GM19395 (cell line): ENCODE results near the gene THYN1.
A peak's percentile ranks its signal among the peaks of the same experiment; 100 is the strongest.
"Not testable (repeated sequence)": the region's sequence is repeated elsewhere in the genome, so short reads cannot be mapped to it uniquely, and the experiment has no call there.

ENCODE experiments used
- ATAC-seq: cut with Tn5 transposase; IDR thresholded peaks from one replicate; pipeline ENCODE4 v1.9.1; 2021; ENCODE audit warnings: mild to moderate bottlenecking, moderate library complexity; ENCODE audit not compliant: unreplicated experiment

The THYN1 gene

DNA sequence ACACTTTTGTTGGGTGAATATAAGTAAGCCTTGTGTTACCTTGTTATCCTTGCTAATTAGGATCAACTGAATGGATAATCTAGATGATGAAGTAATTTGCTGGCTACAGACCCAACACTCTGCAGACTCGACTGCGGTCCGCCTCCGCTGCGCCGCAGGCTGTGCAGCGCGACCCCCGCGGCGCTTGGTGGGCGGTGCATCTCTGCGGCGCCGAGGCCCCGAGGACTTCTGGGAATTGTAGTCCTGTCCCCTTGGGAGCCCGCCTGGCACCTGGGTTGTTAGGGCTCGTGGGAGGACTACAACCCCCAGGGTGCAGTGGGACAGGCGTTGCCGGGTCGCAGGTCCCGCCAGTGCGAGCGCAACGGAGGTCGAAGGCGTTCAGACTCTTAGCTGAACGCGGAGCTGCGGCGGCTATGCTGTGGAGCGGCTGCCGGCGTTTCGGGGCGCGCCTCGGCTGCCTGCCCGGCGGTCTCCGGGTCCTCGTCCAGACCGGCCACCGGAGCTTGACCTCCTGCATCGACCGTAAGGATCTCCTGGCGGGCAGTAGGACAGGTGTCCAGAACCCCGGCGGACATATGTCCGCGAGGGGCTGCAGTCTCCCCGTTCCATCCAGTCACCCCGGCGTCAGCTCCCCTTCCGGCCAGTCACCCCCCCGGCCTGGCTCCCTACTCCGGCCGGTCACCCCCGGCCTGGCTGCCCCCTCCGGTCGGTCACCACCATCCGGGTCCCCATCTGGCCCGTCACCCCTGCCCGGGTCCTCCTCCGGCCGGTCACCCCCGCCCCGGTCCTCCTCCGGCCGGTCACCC, at the start of gene THYN1, which contains the start of gene ACAD8:
THYN1 (minus strand) TSS at position 165 of the 806 bp plus-strand sequence. CDS start 470 bp downstream, outside the sequence.
ACAD8 (plus strand) TSS at position 381 of the 806 bp plus-strand sequence; CDS start at position 414, 33 bp downstream.
- ATAC-seq: peak; percentile 98

DNA sequence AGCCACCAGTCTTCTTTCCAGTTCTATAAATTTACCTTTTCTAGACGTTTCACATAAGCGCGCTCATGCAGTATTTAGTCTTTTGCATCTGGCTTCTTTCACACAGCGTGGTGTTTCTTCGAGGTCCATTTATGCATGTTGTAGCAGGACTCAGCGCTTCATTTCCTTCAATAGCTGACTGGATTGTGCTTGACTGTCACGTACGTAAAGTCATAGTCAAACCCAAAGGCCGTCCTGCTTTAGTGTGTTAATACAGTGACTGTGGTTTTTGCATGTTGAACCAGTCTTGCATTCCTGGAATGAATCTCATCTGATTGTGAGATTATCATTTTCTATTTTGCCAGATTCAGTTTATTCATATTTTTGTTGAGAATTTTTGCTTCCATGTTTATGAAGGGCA, 41.5 kb upstream of the THYN1 start:
- ATAC-seq: no peak

DNA sequence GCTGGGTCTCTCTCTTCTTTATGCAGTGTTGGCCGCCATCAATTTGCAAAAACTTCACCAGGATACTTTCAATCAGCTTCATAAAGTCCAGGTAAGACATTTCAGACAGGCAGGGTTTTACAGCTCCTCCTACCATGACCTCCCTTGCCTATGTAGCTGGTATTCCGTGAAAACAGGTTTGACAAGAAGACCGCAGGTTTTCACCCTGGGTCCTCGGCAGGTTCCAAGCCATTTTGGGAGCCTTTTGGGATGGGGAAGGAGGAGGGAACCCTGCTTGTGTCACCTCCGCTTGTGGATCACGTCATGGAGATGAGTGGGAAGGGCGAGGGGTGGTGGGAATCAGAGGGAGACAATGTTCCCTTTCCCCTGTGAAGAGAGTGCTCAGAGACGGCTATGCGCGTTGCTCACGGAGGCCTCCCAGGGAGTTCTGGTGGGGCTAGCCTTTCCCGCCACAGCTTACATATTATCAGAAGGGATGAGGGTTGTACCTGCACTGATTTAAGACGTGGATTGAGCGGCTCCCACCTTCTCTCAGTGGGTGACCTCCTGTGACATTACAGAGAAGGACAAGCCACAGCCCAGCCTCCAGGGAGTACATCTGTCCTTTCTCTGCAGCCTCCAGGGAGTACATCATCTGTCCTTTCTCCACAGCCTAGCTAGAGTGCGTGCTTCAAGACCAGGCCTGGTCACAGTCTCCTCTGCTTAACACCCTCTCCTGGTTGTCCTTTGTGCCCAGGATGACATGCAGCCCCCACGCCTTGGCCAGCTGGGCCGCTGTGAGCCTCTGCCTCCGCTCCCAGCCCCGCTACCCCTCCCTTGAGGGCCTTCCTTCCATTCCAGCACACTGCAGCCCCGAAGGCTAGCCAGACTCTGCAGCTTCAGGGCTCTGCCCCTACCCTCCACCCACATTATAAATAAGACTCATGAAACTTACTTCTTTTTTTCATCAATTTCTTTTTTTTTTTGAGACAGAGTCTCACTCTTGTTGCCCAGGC, 40.3 kb upstream of the THYN1 start:
- ATAC-seq: no peak

DNA sequence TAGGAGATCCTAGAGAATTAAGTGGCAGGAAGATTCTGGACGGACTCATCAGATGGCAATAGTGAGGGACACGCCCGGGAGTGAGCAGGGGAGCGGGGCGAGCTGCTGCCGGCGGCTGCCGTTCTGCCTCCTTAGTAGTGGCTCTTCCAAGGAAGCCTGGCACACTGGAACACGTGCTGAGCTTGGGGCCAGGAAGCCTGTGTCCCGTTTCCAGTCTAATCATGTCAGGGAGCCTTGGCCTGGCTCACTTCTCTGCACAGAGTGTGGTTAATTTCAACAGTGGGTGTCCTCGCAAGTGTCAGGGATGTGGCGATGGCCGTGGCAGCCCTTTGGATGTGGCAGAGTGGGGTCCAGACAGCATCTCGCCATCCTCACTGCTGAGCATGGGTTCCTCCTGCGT, 39.5 kb upstream of the THYN1 start:
- no peak for ATAC-seq

DNA sequence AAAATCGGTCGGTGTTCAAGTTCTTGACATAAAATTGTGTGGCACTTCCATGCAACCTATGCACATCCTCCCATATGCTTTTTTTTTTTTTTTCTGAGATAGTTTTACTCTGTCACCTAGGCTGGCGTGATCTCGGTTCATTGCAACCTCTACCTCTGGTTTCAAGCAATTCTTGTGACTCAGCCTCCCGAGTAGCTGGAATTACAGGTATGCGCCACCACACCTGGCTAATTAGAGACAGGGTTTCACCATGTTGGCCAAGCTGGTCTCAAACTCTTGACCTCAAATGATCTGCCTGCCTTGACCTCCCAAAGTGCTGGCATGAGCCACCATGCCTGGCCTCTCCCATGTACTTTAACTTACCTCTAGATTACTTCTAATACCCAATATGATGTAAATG, 38.0 kb upstream of the THYN1 start:
- ATAC-seq: no peak

DNA sequence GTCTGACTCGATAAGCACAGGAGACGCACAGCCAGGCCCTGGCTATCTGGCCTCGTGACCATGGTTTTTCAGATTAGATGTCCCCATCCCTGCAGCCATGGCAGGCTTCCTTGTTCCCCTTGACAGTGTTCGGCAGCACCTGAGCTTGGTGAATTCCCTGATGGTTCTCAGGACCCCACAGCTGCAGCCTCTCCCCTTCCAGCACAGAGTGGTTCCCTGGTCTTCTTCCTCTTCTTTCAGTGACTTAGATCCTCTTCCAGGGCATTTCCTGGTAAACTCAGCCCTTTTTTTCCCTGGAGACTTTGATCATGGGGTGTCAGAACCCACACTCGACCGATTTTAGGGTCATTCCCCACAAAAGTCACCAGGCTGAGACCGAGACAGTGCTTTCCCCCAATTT, 37.5 kb upstream of the THYN1 start:
- ATAC-seq: no peak

DNA sequence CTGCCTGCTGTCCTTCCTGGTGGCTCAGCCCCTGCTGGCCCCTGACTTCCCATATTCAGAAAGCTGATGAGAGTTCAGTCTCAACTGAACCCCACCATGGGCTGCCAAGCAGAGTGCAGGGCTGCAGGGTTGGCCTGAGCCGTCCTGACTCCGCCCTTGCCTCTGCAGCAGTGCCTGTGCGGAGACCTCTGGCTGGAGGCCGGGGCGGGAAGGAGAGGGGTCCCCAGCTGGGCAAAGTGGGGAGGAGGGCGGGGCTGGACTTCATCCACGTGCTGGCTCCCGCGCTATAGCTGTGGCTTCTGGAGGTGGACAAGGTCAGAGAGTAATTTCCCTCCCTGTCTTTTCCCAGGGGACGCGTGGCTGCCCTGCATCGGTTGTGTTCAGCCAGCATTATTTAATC, 36.6 kb upstream of the THYN1 start:
- no peak for ATAC-seq

DNA sequence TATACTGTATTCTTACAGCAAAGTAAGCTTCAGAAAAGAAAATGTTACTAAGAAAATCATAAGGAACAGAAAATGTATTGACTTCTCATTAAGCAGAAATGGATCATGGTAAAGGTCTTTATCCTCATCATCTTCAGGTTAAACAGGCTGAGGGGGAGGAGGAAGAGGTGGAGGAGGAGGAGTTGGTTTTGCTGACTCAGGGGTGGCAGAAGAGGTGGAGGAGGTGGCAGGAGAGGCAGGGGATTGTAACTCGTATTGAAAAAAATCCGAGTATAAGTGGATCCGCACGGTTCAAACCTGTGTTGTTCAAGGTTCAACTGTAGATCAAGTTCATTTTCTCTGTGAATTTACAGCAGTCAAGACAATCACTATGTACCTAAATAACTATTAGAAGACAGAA, 36.0 kb upstream of the THYN1 start:
- ATAC-seq: no peak

DNA sequence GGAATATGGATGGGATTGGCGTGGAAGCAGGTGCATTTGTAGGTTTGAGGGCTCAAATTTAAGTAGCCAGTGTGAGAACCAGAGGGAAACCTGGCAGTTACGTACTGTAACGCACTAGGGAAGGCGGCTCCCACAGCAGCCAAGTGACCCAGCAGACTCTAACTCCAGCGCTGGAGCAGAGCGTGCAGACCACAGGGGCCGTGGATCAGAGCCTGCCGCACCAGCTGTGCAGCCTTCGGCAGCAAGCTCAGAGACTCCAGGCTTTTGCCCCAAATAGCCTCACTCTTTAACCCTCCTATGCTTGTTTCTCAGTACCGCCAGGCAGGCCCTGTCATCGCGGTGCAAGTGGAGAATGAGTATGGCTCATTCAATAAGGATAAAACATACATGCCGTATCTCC, 35.3 kb upstream of the THYN1 start:
- ATAC-seq: no peak

DNA sequence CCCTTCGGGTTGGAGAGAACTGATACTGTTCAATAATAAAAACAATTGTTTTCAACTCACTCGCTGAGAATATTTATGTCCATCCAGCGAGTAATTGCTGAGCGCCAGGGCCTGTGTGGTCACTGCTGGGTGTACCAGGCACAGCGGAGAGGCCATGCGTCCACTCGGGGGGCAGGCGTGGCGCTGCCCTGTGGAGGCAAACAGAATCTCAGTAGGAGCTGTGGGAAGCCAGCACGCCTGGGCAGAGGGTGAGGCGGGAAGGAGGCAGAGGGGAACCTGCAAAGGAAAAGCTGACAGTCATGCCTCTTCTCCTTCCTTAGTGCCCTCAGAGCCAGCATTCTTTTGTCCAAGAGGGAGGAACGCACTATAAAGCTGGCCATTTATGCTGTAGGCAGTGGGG, 34.4 kb upstream of the THYN1 start:
- no peak for ATAC-seq

DNA sequence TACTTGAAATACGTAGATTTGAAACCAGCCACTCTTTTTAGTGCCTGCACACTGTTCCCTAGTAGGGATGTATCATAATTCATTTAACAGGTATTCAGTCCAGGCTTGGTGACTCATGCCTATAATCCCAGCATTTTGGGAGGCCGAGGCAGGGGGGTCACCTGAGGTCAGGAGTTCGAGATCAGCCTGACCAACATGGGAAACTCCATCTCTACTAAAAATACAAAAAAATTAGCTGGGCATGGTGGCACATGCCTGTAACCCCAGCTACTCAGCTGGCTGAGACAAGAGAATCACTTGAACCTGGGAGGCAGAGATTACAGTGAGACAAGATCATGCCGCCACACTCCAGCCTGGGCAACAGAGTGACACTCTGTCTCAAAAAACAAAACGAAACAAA, 31.2 kb upstream of the THYN1 start:
- not testable (repeated sequence) for ATAC-seq

DNA sequence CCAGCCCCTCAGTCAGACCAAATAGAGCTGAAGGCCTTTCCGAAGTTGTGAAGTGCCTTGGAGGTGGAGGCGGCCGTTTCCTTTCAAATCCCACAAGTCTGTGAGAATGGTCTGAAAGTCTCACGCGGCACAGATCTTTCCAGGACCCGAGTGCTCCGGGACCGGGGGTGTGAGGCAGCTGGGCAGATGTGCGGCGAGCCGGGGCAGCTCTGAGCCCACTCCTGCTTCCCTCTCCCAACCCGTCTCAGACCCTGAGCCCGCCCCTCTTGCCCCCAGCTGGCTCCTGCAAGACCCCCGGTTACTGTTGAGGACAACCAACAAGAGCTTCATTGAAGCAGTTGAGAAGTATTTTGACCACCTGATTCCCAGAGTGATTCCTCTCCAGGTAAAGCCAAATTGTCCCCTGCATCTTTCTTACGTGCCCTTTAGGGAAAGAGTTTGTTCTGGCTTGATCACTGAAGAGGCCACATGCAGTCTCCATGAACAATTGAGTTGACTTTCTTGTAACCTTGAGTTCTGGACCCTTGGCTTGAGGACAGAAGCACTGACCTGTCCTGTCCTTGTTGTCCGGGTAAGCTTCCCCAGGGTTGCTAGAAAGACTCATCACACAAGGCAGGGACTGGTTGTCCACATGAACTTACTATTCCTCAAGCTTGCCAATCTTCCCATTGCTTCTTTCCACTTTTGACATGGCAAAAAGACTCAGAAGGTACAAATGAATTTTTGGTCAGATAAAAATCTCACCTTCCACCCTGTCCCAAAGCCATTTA, 30.5 kb upstream of the THYN1 start:
- ATAC-seq: no peak

DNA sequence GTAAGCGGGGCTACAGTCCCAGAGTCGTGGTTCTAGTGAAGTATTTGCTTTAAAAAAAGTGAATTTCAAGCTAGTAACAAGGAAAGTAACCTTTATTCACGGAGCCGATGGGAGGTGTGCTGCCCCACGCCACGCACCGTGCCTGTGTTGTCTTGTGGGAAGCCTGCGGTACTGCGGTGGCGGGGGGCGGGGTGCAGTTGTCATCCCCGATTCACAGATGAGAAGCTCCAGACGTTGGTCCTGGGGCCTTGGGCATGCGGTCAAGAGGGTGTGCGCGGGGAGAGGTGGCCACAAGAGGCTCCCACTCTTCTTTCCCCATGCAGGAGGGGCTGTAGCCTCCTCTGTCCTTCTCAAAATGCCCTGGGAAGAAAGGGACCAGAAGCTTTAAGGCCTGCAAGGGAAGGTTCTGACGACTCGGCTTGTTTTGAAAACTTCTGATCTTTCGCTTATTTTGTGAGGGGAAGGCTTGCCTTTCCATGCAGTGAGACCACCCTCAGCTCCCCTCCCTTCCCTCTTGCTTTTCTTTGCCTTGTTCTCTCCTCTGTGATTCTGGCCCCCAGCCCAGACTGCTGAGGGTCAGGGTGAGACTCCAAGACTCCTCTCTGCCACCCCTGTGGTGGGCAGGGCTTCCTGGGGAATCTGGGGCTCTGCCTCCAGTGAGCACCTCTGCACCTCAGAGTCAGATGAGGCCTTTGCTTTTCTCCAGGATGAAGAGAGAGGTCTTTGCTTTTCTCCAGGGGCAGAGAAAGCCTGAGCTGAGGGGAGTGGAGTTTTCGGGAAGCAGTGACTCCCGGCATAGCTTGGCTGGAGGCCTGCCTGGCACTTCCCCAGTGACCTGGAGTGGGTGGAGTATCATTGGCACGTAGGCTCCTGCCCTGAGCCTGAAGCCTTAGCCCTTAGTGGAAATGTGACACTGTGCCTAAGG, 29.2 kb upstream of the THYN1 start:
- no peak for ATAC-seq

DNA sequence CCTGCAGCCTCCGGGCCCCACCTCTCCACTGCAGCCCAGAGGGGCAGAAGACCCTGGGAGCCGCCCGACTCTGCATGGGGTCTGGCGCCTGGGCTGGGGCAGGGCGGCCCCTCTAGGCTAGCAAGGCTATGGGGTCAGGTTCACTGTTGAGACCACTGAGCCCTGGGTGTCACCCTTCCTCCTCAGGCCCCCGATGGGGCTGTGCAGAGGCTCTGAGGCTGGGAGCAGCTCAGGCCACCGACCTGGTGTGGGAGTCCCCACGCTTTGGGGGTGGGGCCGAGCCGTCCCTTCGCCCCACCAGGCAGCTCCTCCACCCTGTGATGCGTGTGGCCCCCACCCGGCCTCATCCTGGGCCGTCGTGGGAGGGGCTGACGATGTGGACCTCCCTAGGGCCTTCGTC, 28.5 kb upstream of the THYN1 start:
- ATAC-seq: not testable (repeated sequence)

DNA sequence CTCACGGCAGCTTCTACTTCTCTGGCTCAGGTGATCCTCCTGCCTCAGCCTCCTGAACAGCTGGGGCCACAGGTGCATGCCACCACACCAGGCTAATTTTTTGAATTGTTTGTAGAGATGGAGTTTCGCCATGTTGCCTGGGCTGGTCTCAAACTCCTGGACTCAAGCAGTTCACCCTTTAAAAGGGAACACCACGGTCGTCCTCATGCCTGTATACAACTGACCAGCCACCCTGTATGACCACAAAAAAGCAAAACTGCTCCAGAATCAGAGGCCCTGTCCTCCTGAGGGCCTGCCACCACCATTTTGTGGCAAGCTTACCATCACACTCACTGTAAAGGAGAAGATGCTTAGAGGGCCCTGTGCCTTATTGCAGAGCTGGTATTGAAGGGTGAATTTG, 25.2 kb upstream of the THYN1 start:
- no peak for ATAC-seq

DNA sequence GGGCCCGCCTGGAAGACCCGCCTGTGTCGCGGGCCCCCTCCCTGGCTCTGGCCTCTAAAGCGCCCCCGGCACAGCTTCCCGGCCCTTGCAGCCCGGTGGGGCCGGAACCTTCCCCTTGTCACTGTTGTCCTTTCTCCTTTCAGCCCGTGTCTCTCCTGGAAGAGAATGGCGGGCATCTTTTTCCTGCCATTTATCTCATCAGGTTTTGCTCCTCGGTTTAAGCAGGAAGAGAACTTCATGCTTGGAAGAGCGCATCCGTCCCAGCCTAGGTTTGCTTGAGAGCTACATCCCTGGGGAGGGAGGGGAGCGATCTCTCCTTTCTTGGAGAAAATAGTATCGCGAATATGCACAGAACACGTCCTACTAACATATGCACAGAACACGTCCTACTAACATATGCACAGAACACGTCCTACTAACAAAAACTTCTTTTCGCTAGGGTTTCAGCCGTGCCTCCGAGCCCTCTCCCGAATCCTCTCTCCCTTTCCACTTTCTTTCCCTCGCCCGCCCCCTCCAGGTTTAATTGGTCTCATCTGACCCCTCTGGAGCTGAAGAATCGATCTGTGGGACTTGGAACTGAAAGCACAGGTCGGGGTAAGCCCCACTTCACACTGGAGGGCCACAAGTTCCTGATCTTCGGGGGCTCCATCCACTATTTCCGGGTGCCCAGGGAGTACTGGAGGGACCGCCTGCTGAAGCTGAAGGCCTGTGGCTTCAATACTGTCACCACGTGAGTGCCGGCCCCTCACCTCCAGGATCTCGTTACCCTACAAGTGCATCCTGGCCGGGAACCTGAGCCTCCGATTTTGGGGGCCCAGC, 24.2 kb upstream of the THYN1 start:
- ATAC-seq: no peak

DNA sequence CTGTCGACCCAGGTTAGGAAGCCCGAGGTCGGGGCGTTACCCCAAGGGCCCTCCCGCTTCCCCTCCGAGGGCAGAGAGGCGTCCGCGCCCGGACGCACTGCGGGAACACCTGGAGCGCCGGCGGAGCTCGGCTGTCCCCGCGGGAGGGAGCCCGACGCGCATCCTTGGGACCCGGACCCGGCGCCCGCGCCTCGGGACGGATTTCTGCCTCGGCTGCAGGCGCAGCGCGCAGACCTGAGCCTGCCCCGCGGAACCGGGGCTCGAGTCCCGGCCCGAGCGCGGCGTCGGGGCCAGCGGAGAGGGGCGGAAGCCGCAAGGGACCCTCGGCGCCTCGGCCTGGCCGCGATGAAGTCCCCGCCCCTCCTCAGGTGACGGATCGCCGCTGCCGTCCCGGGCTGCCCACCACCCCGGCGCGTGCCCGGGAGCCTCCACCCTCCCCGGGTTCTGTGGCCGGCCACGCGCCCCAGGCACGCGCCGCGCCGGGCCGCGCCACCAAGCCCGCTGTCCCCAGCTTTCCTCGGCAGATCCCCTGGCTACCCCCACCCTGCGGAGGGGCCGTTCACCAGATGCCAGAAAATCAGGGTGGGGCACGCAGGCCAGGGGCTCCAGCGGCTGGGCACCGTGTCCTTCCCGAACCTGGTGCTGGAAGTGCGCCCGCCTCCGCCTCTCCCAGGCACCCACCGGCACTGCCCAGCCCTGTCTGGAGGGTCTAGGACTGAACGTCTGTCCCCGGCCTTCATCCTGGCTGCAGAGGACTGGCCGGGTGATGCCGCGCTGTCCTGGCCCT, 23.4 kb upstream of the THYN1 start:
- peak; percentile 22 for ATAC-seq
